ENCODE data around the gene RBFOX2.
A peak's percentile ranks its signal among the peaks of the same experiment; 100 is the strongest.

The RBFOX2 gene

GRCh38 chr22:35921044-35921443 is 107.6 kb downstream of the RBFOX2 start:
- no peak for DNase-seq

DNA sequence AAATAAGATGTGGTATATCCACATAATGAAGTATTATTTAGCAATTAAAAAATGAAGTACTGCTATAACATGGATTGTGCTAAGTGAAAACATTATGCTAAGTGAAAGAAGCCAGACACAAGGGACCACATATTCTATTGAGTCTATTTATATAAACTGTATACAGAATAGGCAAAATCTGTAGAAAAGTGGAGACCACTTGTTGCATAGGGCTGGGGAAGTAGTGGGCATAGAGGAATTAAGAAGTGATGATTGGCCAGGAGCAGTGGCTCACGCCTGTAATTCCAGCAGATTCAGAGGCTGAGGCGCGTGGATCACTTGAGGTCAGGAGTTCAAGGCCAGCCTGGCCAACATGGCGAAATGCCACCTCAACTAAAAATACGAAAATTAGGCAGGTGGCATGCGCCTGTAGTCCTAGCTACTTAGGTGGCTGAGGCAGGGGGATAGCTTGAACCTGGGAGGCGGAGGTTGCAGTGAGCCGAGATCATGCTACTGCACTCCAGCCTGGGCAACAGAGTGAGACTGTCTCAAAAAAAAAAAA is 109.6 kb downstream of the RBFOX2 start:
- no peak for DNase-seq

- DNase-seq: no peak
These were observed 110.2 kb downstream of the RBFOX2 start for GRCh38 chr22:35918456-35918855.

- no peak for DNase-seq
These were observed 111.0 kb downstream of the RBFOX2 start for GRCh38 chr22:35917651-35918050.

DNA sequence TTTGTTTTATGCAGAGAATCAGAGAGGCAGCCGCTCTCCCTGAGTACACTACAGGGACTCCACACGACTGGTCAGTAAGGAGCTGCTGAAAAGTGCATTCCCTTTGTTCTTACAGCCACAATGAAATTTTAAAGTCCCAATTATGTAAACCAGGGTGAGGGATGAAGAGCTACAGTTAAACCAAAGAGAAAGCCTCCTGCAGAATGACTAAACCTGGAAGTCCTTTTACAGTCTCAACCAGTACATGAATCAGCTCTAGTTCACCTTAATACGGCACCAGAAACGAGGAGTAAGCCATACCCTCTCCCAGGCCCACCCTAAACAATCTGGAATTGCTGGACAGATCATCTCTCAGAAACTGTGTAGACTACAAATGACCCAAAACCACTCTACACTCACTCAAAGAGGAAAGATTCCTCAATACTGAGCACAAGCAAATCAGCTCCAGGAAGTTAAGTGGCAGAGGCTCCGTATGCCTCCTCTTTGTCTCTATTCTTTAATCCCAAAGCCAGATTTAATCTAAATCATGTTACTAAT is 113.1 kb downstream of the RBFOX2 start:
- no peak for DNase-seq

DNA sequence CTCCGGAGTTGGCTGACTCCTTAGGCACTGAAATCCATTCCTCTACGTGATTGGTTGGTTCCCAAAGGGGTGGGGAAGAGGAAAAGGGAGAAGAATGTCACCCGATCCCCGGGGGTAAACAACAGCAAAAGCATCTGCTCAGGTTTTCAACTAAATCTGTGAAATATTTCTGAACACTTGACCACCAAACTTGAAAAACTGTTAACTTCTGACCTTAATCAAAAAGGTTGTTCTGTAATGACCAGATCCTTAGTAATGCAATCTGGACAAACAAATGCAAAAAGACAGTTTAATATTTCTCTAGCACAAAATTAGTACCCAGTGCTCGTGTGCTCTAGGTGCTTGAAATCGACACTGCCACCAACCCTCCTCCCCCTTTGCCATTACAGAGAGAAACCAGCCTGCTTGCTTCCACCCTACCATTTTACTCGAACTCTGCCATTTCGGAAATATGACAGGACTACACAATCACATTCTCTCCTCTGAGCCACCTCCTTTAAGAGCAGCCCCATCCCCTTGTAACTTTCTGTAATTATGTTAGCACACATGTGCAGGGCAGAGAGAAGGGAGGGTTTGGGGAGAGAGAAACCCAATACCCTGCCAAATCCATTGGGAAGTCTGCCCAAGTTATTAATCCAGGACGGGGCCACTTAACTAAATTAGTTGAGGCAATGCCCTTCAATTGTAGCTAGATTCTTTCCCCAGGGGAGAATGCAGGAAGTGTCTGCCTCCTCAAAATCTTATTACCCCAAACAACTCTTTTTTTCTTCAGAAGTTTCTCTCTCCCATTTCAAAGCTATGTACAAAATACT is 113.8 kb downstream of the RBFOX2 start:
- peak; percentile 59 for DNase-seq

- DNase-seq: no peak
These were observed 114.3 kb downstream of the RBFOX2 start for GRCh38 chr22:35914357-35914664.

DNA sequence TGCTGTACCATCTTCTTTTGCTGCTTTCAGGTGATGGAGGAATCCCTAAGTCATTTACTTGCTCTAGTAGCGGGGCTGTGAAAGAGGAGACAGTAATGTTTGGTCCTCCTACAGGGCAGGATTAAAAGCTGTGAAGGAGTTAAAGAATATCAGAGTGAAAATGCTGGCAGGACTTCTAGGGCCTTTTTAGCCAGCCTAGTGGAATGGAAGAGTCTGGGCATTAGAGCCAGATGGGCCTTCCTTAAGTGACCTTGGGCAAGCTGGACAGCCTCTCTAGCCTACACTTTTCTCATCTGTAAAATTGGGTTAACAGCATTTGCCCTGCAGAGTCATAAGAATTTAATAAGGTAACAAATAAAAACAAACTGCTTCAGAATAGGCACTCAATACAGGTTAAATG is 114.7 kb downstream of the RBFOX2 start:
- no peak for DNase-seq

- DNase-seq: no peak
These were observed 116.0 kb downstream of the RBFOX2 start for GRCh38 chr22:35912658-35913057.

GRCh38 chr22:35911877-35912276 is 116.7 kb downstream of the RBFOX2 start:
- DNase-seq: no peak

DNA sequence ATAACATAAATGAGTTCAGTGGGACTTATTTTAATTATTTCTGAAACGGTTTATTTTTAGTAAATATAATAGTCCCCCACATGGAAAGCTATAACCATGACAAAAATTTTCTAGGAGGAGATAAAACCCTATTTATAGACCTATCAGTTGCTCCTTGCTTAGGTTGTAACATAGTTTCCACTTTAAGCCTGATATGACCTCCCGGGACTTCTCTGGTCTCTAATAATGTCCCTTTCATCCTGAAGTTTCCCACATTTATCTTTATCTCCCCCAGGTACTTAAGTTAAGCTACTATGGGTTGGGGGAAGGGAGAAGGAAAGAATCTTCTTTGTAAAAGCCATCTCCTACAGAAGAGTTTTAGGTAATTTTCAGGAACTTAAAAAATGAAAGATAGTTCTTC is 117.7 kb downstream of the RBFOX2 start:
- no peak for DNase-seq

DNA sequence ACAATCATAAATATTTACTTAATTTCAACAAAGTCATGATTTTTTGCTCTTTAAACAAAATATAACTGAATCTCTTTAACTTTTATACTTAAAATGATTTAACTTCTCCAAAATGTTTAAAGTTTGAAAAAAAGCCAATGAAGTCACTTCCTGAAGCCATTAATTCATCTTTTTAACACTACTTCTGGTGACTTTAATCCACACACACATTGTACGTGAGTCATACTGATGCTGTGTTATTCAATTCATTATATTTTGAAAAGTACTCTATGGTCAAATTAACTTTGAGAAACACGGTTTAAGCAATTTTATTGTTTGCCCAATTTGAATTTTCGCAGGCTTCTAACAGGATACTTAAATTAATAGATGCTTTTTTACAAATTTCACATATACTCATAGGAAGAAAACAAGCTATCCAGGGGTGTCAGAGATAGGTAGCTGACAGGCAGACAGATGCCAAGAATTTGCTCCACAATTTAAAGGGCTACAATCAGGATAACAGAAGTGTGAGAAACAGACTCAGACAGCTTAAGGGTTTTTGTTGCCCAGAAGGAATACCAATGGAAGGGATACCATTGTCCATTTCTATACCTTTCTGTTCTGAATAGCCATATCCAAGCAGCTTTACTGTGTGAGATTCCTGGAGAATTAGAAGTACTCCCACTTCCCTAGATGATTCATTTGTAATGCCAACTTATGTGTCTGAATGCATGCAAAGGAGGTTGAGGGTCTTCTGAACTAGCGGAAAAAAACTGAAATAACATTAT is 118.4 kb downstream of the RBFOX2 start:
- DNase-seq: no peak

GRCh38 chr22:35905894-35906293 is 122.7 kb downstream of the RBFOX2 start:
- no peak for DNase-seq

DNA sequence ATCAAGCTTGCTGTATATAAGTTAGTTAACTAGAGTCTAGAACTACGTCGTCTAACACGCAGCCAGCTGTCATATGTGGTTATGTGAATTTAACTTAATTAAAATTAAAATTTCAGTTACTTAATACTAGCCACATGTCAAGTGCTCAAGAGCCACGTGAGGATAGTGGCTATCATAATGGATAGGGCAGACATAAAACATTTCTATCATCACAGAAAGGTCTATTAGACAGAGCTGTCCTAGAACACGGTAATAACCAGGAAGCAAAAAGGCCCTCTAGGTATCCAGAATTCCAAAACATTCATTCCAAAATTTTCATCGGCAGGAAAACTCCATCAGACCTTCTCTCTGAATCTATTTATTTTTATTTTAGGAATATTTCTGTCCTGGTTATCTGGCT is 123.9 kb downstream of the RBFOX2 start:
- DNase-seq: no peak

DNA sequence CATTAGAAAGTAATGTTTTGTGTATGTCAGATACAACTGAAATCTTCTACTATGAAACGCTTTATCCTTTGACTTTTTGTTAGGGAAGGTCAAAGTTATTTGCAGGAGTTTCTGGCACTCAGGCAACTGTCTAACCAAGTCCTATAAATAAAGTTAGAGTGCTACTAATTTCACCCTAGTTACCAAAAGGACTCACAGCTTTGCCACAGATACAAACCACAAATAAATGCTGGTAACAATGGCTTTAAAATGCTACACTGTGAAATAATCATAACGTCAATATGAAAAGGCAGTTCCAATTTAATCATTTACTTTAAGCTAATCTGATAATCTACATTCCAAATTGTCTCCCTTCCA is 124.3 kb downstream of the RBFOX2 start:
- no peak for DNase-seq

DNA sequence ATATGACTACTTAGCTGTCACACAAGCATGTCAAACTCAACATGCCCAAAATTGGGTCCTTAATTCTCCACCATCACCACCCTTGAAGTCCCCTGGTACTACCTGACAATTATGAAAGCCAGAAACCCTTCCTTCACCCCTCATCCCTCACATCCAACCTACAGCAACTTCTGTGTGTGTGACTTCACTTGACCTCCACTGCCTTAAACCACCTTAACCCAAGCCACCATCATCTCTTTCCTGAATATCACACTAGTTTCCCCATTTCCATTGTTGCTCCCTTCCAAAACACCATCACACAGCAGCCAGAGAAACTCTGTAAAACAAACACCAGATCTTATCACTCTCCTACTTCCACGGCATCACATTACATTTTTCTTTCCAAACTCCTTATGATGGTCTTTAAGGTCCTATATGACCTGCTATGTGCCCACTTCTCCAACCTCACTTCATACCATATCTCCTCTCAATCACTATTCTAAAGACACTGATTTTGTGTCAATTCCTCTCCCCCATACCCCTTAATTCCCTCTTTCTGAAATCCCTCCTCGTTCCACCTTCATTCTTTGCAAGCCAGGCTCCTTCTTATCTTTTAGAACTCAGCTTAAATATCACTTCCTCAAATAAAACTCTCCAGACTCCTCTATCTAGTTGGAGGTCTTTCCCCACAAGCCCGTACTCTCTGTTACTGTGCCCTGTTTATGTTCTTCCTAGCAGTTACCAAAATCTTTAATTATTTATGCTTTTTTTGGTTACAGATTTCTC is 124.9 kb downstream of the RBFOX2 start:
- DNase-seq: no peak

DNA sequence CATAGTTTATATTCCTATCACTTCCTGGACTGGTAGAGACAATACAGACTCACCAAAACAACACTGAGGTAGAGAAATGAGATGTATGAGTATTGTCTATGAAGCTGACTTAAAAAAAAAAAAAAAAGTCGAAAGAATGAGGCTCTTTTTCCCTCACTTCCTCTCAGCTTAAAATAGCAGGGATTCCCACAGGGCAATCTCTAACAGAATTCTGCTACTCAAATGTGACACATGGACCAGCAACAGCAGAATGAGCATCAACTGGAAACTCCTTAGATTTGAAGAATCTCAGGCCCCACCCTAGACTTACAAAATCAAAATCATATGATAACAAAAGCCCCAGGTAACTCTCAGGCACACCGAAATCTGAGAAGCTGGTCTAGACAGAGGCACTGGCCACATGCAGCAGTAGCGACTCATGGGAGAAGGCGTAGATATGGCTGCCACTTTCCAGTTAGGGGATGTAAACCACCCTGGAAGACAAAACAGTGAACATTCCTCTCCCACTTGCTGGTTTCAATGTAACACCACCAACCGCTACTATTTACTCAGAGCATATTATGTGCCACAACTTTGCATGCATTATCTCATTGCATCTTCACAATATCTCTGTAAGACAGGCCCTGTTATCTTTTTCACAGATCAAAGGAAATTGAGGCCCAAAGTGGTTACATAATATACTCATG is 128.0 kb downstream of the RBFOX2 start:
- no peak for DNase-seq

- DNase-seq: no peak
These were observed 128.9 kb downstream of the RBFOX2 start for GRCh38 chr22:35899736-35900135.

DNA sequence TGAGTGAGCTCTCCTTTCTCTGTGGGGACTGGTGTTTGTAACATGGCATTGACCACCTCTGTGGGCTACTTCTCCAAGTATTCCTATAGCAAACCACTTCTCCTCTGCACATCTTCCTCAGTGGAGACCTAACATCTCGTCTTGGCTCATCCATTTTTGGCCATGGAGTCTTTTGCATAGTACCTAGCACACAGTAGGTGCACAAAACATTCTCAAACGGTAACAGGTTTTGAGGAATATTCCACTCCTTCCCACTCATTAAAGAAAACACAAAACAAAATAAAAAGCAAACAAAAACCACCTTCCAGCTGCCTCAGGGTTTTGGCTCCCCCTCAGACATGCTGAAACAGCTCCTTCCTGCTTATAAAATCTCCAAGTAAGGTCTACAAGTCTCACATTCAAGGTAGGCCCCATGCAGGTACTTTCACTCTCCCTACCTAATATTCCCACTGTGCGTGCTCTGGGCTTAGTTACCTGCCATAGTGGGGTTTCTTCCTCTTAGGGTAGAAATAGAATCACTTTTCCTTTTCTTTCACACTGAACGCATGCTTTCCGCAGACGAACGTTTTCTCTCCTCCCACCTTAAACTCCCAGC is 132.4 kb downstream of the RBFOX2 start:
- no peak for DNase-seq

DNA sequence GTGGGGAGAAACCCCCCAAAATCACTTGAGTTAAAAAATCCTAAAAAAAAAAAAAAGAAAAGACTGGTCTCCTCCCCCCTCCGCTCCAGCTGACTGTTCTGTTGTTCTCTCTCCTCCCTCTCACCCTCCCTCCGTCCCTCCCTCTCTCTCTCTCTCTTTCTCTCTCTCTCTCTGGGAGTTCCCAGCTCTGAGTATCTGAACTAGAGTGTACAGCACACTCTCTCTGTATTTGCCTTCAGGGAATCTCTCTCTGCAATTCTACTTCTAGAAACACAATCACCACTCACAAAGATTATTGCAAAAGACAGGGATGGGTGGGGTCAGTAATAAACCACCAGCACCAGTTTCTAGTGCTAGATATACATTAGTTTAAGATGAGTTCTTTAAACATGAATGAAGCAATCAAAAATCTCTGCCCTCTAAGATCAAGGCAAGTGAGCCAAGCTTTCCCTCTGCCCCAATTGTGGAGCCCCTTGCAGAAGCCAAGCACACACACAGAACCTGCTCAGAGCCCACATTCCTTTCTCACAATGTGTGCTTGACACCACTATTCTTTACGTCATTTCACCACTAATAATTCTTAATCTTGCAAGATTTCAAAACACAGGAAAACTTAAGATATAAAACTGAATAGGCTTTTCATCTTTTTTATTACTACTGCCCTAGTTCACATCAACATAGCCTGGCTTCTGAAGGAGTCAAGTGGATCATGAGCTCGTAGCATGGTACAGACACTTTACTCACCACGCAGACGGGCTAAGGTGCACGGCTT is 133.5 kb downstream of the RBFOX2 start:
- DNase-seq: no peak

GRCh38 chr22:35894464-35894878 is 134.2 kb downstream of the RBFOX2 start:
- DNase-seq: no peak

Measured in NCI-H748 treated with DMSO at 0.1 percent for 48 hours (cell line).